Measurements from ENCODE around the gene DCAF4.

Gene DCAF4

GRCh38 chr14:72939630-72940029 lies 13.4 kb downstream of the DCAF4 start:
- in situ Hi-C loops (cut with HindIII; ENCODE audit: low sequenced_read_pairs): no loop called here
- no peak for DNase-seq (ENCODE audit: low read depth, low spot score)

GRCh38 chr14:72941286-72941985 lies 15.2 kb downstream of the DCAF4 start:
- TF ChIP-seq, protein P1, sequence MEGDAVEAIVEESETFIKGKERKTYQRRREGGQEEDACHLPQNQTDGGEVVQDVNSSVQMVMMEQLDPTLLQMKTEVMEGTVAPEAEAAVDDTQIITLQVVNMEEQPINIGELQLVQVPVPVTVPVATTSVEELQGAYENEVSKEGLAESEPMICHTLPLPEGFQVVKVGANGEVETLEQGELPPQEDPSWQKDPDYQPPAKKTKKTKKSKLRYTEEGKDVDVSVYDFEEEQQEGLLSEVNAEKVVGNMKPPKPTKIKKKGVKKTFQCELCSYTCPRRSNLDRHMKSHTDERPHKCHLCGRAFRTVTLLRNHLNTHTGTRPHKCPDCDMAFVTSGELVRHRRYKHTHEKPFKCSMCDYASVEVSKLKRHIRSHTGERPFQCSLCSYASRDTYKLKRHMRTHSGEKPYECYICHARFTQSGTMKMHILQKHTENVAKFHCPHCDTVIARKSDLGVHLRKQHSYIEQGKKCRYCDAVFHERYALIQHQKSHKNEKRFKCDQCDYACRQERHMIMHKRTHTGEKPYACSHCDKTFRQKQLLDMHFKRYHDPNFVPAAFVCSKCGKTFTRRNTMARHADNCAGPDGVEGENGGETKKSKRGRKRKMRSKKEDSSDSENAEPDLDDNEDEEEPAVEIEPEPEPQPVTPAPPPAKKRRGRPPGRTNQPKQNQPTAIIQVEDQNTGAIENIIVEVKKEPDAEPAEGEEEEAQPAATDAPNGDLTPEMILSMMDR (IDR thresholded peaks at IDR 0.05; ENCODE audit: low read depth, low read length): no peak
- H3K4me3 ChIP-seq (ENCODE audit: low read depth, low read length): no peak overlapping the region
- DNase-seq (ENCODE audit: low read depth, low spot score): no peak
- in situ Hi-C loops (cut with HindIII; ENCODE audit: low sequenced_read_pairs): no loop called here

More at GRCh38 chr14:72939630-72940029, 13.4 kb downstream of the DCAF4 start:
- H3K4me3 ChIP-seq (ENCODE audit: low read depth, low read length): no peak overlapping the region
- TF ChIP-seq, protein P1 (IDR thresholded peaks at IDR 0.05; ENCODE audit: low read depth, low read length): no peak

DNA sequence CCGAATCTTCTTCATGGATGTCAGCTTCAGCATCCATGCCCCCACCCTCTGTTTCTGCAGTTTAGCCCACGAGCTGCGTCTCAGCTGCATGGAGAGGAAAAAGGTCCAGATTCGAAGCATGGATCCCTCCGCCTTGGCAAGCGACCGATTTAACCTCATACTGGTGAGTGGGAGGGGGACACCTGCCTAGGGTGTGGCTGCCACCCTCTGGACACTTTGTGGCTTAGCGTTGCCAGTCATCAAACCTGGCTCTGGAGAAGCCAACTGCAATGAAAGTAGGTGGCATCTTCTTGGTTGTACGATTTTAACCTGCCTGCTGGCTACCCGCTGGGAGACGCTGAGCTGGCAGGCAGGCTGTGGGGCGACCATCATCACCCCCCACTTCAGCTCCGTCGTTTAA lies 16.7 kb downstream of the DCAF4 start:
- no peak overlapping the region for H3K4me3 ChIP-seq (ENCODE audit: low read depth, low read length)
- TF ChIP-seq, protein P1 (IDR thresholded peaks at IDR 0.05; ENCODE audit: low read depth, low read length): no peak
- DNase-seq (ENCODE audit: low read depth, low spot score): no peak
- in situ Hi-C loops (cut with HindIII; ENCODE audit: low sequenced_read_pairs): no loop called here

GRCh38 chr14:72943876-72944430 lies 17.7 kb downstream of the DCAF4 start:
- TF ChIP-seq, protein P1 (IDR thresholded peaks at IDR 0.05; ENCODE audit: low read depth, low read length): no peak
- in situ Hi-C loops (cut with HindIII; ENCODE audit: low sequenced_read_pairs): no loop called here

GRCh38 chr14:72945356-72946027 lies 19.2 kb downstream of the DCAF4 start:
- H3K4me3 ChIP-seq (ENCODE audit: low read depth, low read length): no peak overlapping the region
- TF ChIP-seq, protein P1 (IDR thresholded peaks at IDR 0.05; ENCODE audit: low read depth, low read length): no peak
- no peak for DNase-seq (ENCODE audit: low read depth, low spot score)
- in situ Hi-C loops (cut with HindIII; ENCODE audit: low sequenced_read_pairs): no loop called here

More at GRCh38 chr14:72943876-72944430, 17.7 kb downstream of the DCAF4 start:
- no peak for DNase-seq (ENCODE audit: low read depth, low spot score)
- H3K4me3 ChIP-seq (ENCODE audit: low read depth, low read length): no peak overlapping the region

DNA sequence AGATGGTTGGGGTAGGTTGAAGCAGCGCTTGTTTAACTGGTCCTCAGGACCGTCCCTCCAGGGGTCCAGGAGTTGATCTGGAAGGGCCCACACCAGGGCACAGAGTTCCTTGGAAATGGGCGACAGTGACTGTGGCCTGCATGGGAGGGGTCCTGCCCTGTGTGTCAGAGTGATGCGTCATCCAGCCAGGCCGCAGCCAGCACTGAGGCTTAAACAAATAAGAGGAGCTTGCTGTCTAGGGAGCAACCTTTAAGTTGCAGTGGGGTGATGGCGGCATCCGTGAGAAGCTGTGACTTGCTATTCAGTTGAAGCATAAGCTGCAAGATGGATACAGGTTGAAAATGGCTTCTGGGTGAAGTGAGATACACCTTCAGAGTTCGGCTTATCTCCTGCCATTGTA lies 20.2 kb downstream of the DCAF4 start:
- TF ChIP-seq, protein P1 (IDR thresholded peaks at IDR 0.05; ENCODE audit: low read depth, low read length): no peak
- no peak overlapping the region for H3K4me3 ChIP-seq (ENCODE audit: low read depth, low read length)
- in situ Hi-C loops (cut with HindIII; ENCODE audit: low sequenced_read_pairs): no loop called here
- DNase-seq (ENCODE audit: low read depth, low spot score): peak; percentile 75
